MM.1S (cell line): Measurements from ENCODE around the gene PLCB2.

Source experiments
- DNase-seq: peaks from one replicate; pipeline ENCODE4 v3.0.0-alpha.2; 2015
- H2AFZ ChIP-seq: fragments of 300-600 bp; sonication (generic); 2 replicates; pipeline ENCODE4 v1.6.0; 2016; ENCODE audit warnings: antibody characterized with exemption, low read length
- H3F3A ChIP-seq: fragments of 300-600 bp; sonication (generic); 2 replicates; pipeline ENCODE4 v1.6.1; 2016; ENCODE audit warnings: mild to moderate bottlenecking, antibody characterized with exemption, low read length, moderate library complexity, mixed read lengths; ENCODE audit not compliant: insufficient read depth
- H3K27ac ChIP-seq: fragments of 300-600 bp; sonication (generic); 2 replicates; pipeline ENCODE4 v1.5.1; 2016; ENCODE audit warnings: mild to moderate bottlenecking, low read length
- H3K27me3 ChIP-seq: fragments of 300-600 bp; sonication (generic); replicated peaks from 2 replicates; pipeline ENCODE4 v1.6.0; 2016; ENCODE audit warnings: low read length; ENCODE audit not compliant: insufficient read depth
- H3K36me3 ChIP-seq: fragments of 300-600 bp; sonication (generic); replicated peaks from 2 replicates; pipeline ENCODE4 v1.6.1; 2016; ENCODE audit warnings: mild to moderate bottlenecking, low read length, mixed read lengths; ENCODE audit not compliant: insufficient read depth
- H3K4me1 ChIP-seq: fragments of 300-600 bp; sonication (generic); 2 replicates; pipeline ENCODE4 v1.6.1; 2016; ENCODE audit warnings: low read length, mixed read lengths
- H3K4me2 ChIP-seq: fragments of 300-600 bp; sonication (generic); 2 replicates; pipeline ENCODE4 v1.6.0; 2016; ENCODE audit warnings: low read depth, low read length
- H3K4me3 ChIP-seq: fragments of 300-600 bp; sonication (generic); 2 replicates; pipeline ENCODE4 v1.5.1; 2016; ENCODE audit warnings: low read length, mixed read lengths
- H3K79me2 ChIP-seq: fragments of 300-600 bp; sonication (generic); 2 replicates; pipeline ENCODE4 v1.6.1; 2016; ENCODE audit warnings: mixed run types, low read length, mixed read lengths
- H3K9ac ChIP-seq: fragments of 300-600 bp; sonication (generic); 2 replicates; pipeline ENCODE4 v1.6.1; 2016; ENCODE audit warnings: low read length, mixed read lengths
- H3K9me2 ChIP-seq: fragments of 300-600 bp; sonication (generic); replicated peaks from 2 replicates; pipeline ENCODE4 v1.6.1; 2016; ENCODE audit warnings: mild to moderate bottlenecking, low read length, mixed read lengths; ENCODE audit not compliant: insufficient read depth
- H3K9me3 ChIP-seq: fragments of 300-600 bp; sonication (generic); replicated peaks from 2 replicates; pipeline ENCODE4 v1.6.1; 2016; ENCODE audit warnings: mild to moderate bottlenecking, low read length, mixed read lengths; ENCODE audit not compliant: insufficient read depth
- H4K20me1 ChIP-seq: fragments of 300-600 bp; sonication (generic); 2 replicates; pipeline ENCODE4 v1.6.1; 2016; ENCODE audit warnings: mild to moderate bottlenecking, low read length, moderate library complexity, mixed read lengths; ENCODE audit not compliant: insufficient read depth
- EZH2 ChIP-seq: fragments of 300-600 bp; sonication (generic); optimal IDR thresholded peaks from 2 replicates; pipeline ENCODE3; 2017; ENCODE audit warnings: low read depth, mild to moderate bottlenecking, antibody characterized with exemption, low read length, mixed read lengths
- EZH2phosphoT487 ChIP-seq: fragments of 300-600 bp; sonication (generic); IDR thresholded peaks from 2 replicates; pipeline ENCODE4 v1.6.1; 2018; ENCODE audit warnings: antibody characterized with exemption, low read length
- TF ChIP-seq, protein P1 (sequence below): fragments of 300-600 bp; sonication (generic); IDR thresholded peaks from 2 replicates; pipeline ENCODE4 v1.5.1; 2016; ENCODE audit warnings: antibody characterized with exemption, low read length, mixed read lengths

Gene PLCB2

DNA sequence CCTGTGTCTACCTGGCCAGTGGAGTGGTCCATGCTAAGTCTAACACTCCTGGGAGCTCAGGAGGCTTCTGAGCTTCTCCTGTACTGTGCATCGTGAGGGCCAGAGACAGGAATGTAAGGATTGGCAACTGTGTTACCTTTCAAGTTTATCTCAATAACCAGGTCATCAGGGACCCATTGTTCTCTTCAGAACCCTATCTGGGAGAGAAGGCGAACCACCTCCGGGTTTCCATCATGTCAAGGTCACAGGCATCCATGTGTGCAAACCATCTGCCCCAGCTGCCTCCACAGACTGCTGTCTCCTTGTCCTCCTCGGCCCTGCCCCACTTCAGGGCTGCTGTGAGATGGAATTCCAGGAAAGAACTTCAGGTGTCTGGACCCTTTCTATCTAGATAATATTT is 30.8 kb downstream of the PLCB2 start:
- no peak for DNase-seq
- TF ChIP-seq EZH2phosphoT487 (no peak), EZH2 (no peak)
- TF ChIP-seq, protein P1, sequence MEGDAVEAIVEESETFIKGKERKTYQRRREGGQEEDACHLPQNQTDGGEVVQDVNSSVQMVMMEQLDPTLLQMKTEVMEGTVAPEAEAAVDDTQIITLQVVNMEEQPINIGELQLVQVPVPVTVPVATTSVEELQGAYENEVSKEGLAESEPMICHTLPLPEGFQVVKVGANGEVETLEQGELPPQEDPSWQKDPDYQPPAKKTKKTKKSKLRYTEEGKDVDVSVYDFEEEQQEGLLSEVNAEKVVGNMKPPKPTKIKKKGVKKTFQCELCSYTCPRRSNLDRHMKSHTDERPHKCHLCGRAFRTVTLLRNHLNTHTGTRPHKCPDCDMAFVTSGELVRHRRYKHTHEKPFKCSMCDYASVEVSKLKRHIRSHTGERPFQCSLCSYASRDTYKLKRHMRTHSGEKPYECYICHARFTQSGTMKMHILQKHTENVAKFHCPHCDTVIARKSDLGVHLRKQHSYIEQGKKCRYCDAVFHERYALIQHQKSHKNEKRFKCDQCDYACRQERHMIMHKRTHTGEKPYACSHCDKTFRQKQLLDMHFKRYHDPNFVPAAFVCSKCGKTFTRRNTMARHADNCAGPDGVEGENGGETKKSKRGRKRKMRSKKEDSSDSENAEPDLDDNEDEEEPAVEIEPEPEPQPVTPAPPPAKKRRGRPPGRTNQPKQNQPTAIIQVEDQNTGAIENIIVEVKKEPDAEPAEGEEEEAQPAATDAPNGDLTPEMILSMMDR = no peak
- H3K79me2 ChIP-seq = no peaks in the 10 kb centered on the region
- no peak overlapping the region for H3K9ac ChIP-seq
- H3K4me1 ChIP-seq = no peaks in the 10 kb centered on the region
- no peak overlapping the region for H3K27ac ChIP-seq
- no peaks in the 10 kb centered on the region for H3F3A ChIP-seq
- H3K27me3 ChIP-seq = peaks cover 28% of the 10 kb centered on the region
- no peaks in the 10 kb centered on the region for H4K20me1 ChIP-seq
- no peaks in the 10 kb centered on the region for H3K36me3 ChIP-seq
- H3K9me2 ChIP-seq = no peaks in the 10 kb centered on the region
- H3K4me2 ChIP-seq = no peak overlapping the region
- no peaks in the 10 kb centered on the region for H3K9me3 ChIP-seq
- H3K4me3 ChIP-seq = no peak overlapping the region
- H2AFZ ChIP-seq = no peak overlapping the region

DNA sequence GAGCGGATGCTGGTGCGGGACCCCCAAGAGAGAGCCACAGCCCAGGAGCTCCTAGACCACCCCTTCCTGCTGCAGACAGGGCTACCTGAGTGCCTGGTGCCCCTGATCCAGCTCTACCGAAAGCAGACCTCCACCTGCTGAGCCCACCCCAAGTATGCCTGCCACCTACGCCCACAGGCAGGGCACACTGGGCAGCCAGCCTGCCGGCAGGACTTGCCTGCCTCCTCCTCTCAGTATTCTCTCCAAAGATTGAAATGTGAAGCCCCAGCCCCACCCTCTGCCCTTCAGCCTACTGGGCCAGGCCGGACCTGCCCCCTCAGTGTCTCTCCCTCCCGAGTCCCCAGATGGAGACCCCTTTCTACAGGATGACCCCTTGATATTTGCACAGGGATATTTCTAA is 31.8 kb downstream of the PLCB2 start:
- no peaks in the 10 kb centered on the region for H3K79me2 ChIP-seq
- no peak overlapping the region for H3K4me2 ChIP-seq
- no peak overlapping the region for H2AFZ ChIP-seq
- no peaks in the 10 kb centered on the region for H3K9me3 ChIP-seq
- no peaks in the 10 kb centered on the region for H4K20me1 ChIP-seq
- no peak for DNase-seq
- H3K4me1 ChIP-seq = no peaks in the 10 kb centered on the region
- no peak overlapping the region for H3K9ac ChIP-seq
- H3K27me3 ChIP-seq = peaks cover 25% of the 10 kb centered on the region
- H3K4me3 ChIP-seq = no peak overlapping the region
- H3K9me2 ChIP-seq = no peaks in the 10 kb centered on the region
- TF ChIP-seq, protein P1 = no peak
- TF ChIP-seq EZH2phosphoT487 = no peak
- TF ChIP-seq EZH2 = no peak
- H3K36me3 ChIP-seq = no peaks in the 10 kb centered on the region
- no peaks in the 10 kb centered on the region for H3F3A ChIP-seq
- no peak overlapping the region for H3K27ac ChIP-seq

DNA sequence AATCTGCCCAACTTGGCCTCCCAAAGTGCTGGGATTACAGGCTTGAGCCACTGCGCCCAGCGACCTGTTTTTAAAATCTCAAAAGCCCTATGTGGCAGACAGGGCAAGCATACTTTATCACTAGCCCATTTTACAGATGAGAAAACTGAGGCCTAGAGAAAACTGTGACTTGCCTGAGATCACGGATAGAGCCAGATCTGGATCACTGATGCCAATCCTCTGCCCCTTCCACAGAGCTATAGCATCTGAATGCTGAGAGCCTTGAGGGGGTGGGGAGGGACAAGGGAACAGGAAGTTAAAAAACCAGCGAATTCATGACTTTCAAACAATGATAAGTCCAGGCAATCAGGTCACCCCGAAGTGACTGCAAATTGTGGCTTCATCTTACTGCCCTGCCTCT is 32.2 kb downstream of the PLCB2 start:
- no peak for DNase-seq
- TF ChIP-seq EZH2 = no peak
- TF ChIP-seq, protein P1 = no peak
- no peak for TF ChIP-seq EZH2phosphoT487
- Histone ChIP-seq H4K20me1 (no peaks in the 10 kb centered on the region), H3K4me3 (no peak overlapping the region), H3K9ac (no peak overlapping the region), H3K4me2 (no peak overlapping the region), H3K9me3 (no peaks in the 10 kb centered on the region), H3F3A (no peaks in the 10 kb centered on the region), H3K27ac (no peak overlapping the region), H2AFZ (no peak overlapping the region), H3K27me3 (peaks cover 21% of the 10 kb centered on the region), H3K79me2 (no peaks in the 10 kb centered on the region), H3K9me2 (no peaks in the 10 kb centered on the region), H3K4me1 (no peaks in the 10 kb centered on the region), H3K36me3 (no peaks in the 10 kb centered on the region)
